Right atrium auricular region (tissue), 2 donors: ENCODE data around the gene OAS3. TPM values are rescaled to one million over a fixed set of nuclear protein-coding genes. Genes with fewer than 3 reads are reported as not detected.

ENCODE experiments used
- DNase-seq: peaks from one replicate; pipeline ENCODE4 v3.0.0-alpha.2; 2019; ENCODE audit warnings: low spot score
- H3K27ac ChIP-seq, 2 donors: fragments of 200-600 bp; sonication (generic); 1 replicate in 1 of 2; 2 replicates in 1 of 2; pipeline ENCODE4 v1.5.1; 2016 to 2019
- H3K27me3 ChIP-seq, 2 donors: fragments of 200-600 bp; sonication (generic); one replicate each; pipeline versions ENCODE4 v1.5.1 to v1.6.0; 2017 to 2019
- H3K36me3 ChIP-seq: fragments of 200-600 bp; sonication (generic); one replicate; pipeline ENCODE4 v1.5.1; 2016
- H3K4me1 ChIP-seq, 2 donors: fragments of 200-600 bp; sonication (generic); one replicate each; pipeline versions ENCODE4 v1.5.1 to v1.6.0; 2017 to 2019
- H3K4me3 ChIP-seq, 2 donors: fragments of 200-600 bp; sonication (generic); 1 replicate in 1 of 2; 2 replicates in 1 of 2; pipeline ENCODE4 v1.5.1; 2017 to 2019; ENCODE audit warnings: mild to moderate bottlenecking in 1 of 2, moderate library complexity in 1 of 2
- H3K9me3 ChIP-seq, 2 donors: fragments of 200-600 bp; sonication (generic); one replicate each; pipeline ENCODE4 v1.5.1; 2019
- CTCF ChIP-seq, 2 donors: fragments of 200-600 bp; sonication (generic); IDR thresholded peaks; one replicate each; pipeline ENCODE4 v1.5.1; 2019; ENCODE audit warnings: antibody characterized with exemption in 2 of 2
- total RNA-seq, 2 donors: library from RNA; depleted of rRNA; stranded (reverse); fragments of >200 nt; gene quantifications; one replicate each; pipeline ENCODE4 v1.1.0, GENCODE V29; 2016

Gene OAS3
- 1 to 10 TPM; 2.7 to 5.8 TPM for total RNA-seq

GRCh38 chr12:112937741-112938719, at the start of gene OAS3:
Gene OAS3, plus strand, starts transcription at chr12:112938474. Its CDS starts 57 bp downstream, at chr12:112938531.
- peak within 1 kb of the TSS; percentile 63 to 68 for H3K27ac ChIP-seq
- H3K27me3 ChIP-seq, result no peaks in the 10 kb centered on the region
- no peak for TF ChIP-seq CTCF (IDR thresholded peaks at IDR 0.05)
- peaks cover 0 to 22% of the 10 kb centered on the region in 2 donors for H3K4me1 ChIP-seq
- DNase-seq, result peak; percentile 88
- no peaks in the 10 kb centered on the region for H3K9me3 ChIP-seq
- peak within 1 kb of the TSS; percentile 59 to 72 for H3K4me3 ChIP-seq
- no peaks in the 10 kb centered on the region for H3K36me3 ChIP-seq

- no peak for TF ChIP-seq CTCF (IDR thresholded peaks at IDR 0.05)
- DNase-seq, result peak; percentile 64
Observed at GRCh38 chr12:112891093-112892024, 46.9 kb upstream of the OAS3 start.

GRCh38 chr12:112892856-112893255, 45.4 kb upstream of the OAS3 start:
- no peaks in the 10 kb centered on the region for H3K36me3 ChIP-seq
- no peak for TF ChIP-seq CTCF (IDR thresholded peaks at IDR 0.05)
- no peaks in the 10 kb centered on the region for H3K27me3 ChIP-seq
- no peak overlapping the region for H3K27ac ChIP-seq
- H3K9me3 ChIP-seq, result no peaks in the 10 kb centered on the region
- H3K4me3 ChIP-seq, result no peak overlapping the region
- DNase-seq, result no peak
- peaks cover 0 to 5% of the 10 kb centered on the region in 2 donors for H3K4me1 ChIP-seq

More at GRCh38 chr12:112891093-112892024, 46.9 kb upstream of the OAS3 start:
- H3K4me3 ChIP-seq, result no peak overlapping the region
- H3K4me1 ChIP-seq, result peaks cover 0 to 5% of the 10 kb centered on the region in 2 donors
- peaks cover 0 to 6% of the 10 kb centered on the region in 2 donors for H3K9me3 ChIP-seq
- no peak overlapping the region for H3K27ac ChIP-seq
- H3K36me3 ChIP-seq, result no peaks in the 10 kb centered on the region
- no peaks in the 10 kb centered on the region for H3K27me3 ChIP-seq

GRCh38 chr12:112894128-112894527, 44.1 kb upstream of the OAS3 start:
- Histone ChIP-seq H3K27ac (no peak overlapping the region), H3K4me3 (no peak overlapping the region), H3K36me3 (no peaks in the 10 kb centered on the region), H3K4me1 (peaks cover 0 to 5% of the 10 kb centered on the region in 2 donors), H3K27me3 (no peaks in the 10 kb centered on the region), H3K9me3 (no peaks in the 10 kb centered on the region)
- TF ChIP-seq CTCF (IDR thresholded peaks at IDR 0.05), result no peak
- DNase-seq, result no peak

- Histone ChIP-seq H3K4me1 (no peaks in the 10 kb centered on the region), H3K27ac (no peak overlapping the region), H3K27me3 (no peaks in the 10 kb centered on the region), H3K9me3 (no peaks in the 10 kb centered on the region), H3K4me3 (no peak overlapping the region), H3K36me3 (no peaks in the 10 kb centered on the region)
- DNase-seq, result no peak
- TF ChIP-seq CTCF (IDR thresholded peaks at IDR 0.05), result no peak
Observed at GRCh38 chr12:112898380-112898779, 39.9 kb upstream of the OAS3 start.
